SHP77 (cell line): ENCODE data around the gene SRGAP1.
"Not testable (repeated sequence)": the region's sequence is repeated elsewhere in the genome, so short reads cannot be mapped to it uniquely, and the experiment has no call there.

Source experiments
- DNase-seq, 2 experiments: peaks; one replicate each; lab custom pipeline; 2025; lab: John Stamatoyannopoulos, UW

The SRGAP1 gene

DNA sequence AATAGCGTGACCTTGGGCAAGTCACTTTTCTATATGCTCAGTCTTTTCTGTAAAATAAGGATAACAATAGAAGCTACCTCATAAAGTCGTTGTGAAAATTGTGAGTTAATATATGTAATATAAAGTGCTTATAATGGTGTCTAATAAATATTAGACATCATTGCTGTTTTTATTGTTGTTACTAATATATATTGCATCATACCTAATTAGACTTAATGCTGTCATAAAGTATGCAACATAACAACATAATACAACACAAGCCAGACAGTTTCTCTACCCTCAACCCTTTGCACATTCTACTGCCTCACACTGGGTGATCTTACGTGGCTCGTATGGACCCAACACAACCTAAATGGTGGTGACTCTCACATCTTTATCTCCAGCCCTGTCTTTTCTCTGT lies 240.7 kb downstream of the SRGAP1 start:
- no peak for DNase-seq

DNA sequence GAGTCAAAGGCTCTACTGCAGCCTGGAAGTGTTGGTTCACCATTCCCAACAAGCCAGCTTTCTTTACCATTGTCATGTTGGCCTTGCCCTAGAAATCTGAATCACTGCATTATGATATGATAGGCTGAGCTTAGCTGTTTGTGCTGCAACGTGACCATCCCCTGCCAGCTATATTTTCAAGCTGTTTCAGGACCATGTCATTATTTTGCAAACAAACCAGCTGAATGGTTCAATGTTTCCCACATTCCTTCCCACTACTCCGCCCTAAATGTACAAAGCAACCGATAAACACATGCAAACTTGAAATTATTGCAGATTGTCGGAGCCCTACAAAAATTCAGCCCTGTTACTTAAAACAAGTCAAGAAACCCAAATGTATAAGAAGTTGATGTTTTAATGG lies 241.5 kb downstream of the SRGAP1 start:
- DNase-seq, result no peak

DNA sequence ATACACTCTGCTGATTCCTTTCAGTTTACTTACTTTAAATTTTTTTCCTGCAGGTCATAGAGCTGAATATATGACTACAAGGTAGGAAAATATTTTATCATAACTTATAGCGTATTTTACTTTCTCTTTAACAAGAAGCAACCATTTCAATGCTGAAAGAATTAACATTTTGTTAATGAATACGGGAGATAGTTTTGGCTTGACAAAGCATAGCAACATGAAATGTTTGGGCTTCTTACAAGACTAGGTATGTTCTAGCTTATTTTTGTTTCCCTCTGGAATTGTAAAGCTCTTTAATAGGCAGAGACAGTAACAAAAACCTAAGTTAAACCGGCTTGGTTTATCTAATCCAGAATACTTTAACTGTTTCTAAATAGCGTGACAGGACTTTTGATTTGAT lies 242.4 kb downstream of the SRGAP1 start:
- DNase-seq, result no peak

DNA sequence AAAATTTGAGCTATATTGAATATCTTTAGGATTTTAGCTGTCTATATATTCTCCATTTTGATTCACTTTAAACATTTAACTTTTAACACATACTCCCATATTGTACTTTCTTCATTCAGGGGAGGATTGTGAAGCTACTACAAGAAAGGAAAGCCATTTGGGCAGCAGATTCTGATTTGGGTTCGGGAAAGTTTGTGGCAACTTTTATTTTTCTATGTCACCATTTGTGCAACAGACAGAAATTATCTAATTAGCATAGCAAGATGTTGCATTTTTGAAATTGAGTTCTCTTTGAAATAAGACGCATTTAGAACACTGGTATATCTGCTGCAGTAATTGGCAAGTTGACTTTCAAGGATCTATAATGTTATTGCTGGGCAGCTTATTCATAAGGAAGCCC lies 243.3 kb downstream of the SRGAP1 start:
- no peak for DNase-seq

DNA sequence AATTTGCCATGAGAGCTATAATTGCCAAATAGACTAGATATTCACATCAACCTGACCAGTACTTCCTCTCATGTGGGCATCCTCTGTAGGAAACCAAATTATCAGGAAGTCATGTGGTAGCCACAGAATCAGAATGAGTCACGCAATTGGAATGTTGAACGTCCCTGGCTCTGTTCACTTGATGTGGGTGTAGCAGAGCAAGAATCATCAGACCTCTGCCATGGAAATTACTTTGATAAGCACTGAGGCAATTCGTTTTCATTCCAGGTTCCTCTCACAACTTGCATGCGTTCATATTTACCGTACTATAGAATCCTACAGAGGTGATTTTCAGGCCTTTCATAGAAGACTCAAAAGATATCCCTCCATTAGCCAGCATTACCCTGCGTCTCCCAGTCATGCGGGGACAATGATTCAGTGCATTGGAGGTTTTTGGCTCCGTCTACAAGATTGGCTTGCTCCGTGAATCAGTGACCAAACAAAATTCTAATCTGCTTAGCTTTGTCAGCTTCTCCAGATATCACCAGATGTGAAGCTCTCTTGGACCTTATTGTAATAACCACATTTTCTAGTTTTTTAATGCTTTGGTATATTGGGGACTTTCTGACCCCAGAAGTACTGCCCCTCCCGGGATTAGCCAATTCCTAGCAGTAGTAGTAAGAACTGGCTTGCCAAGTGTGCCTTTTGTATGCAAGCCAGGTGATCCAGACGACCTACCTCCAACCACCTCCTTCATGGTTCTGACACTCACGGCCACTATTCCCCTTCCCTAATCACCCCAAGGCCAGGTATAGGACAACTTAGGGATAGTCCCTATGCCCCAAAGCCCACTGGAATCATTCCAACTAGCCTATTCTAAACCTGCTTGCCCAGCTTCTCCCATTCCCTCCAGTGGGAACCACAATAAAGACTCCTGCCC lies 244.2 kb downstream of the SRGAP1 start:
- peak; percentile 5 to 11 for DNase-seq

DNA sequence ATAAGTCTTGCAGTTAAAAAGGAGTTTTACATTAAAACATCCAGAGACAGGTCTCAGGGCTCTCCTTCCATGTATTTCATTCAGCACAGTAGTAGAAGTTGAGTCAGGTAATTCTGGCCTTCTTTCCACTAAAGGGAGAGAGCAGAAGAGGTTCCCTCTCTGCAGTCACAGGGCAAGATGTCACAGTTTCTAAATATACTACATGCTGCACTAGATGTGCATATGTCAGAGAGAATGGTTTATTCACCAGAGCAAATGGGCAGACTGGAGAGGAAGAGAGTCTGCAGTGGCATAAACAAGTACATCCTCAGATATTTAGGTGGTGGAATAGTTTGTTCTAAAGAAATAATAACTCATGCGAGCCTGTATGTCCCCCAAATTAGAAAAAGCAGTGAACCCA lies 245.5 kb downstream of the SRGAP1 start:
- DNase-seq, result no peak

DNA sequence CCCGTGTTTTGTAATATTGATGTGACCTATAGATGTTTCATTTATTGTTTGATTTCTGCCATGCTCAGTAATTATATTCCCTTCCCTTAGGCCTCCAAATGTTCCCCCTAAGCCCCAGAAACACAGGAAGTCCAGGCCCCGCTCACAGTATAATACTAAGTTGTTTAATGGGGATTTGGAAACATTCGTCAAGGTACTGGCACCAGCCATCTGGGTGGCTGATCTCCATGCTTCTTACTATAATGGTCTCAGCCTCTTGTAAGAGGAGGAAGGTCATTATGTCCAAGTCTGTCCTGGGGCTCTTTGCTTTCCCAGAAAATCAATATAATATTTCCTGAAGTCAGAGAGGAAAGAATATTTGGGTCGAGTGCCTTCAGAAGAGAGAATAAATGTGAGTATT lies 246.7 kb downstream of the SRGAP1 start:
- no peak for DNase-seq

DNA sequence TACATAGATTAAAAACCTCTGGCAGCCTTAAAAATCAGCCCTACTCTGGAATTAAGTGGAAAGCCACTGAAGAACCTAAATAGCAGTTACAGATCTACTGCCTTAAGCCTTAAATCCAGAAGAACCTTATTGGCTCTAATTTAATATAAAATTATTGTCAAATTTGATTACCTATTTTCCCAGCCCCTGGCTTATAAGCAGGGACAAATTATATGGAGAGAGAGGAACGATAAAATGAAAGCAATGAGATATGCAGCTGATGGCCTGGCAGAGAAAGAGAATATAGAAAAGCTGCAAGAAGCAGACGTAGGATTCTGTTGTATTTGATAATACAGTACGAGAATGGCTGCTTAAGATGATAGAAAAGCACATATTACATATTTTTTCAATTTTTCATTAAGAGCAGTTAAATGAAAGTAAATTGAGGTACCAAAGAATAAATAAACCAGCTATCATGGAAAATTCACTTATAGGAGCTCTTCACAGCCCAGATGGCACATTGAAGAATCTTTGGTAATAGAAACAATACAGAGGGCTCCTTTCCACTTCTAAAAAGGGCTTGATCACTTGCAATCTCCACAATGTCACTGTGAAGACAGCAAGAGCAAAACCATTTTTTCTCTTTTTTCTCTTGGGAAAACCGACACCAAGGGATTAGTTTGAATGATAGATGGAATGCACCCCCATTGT lies 248.2 kb downstream of the SRGAP1 start:
- no peak for DNase-seq

DNA sequence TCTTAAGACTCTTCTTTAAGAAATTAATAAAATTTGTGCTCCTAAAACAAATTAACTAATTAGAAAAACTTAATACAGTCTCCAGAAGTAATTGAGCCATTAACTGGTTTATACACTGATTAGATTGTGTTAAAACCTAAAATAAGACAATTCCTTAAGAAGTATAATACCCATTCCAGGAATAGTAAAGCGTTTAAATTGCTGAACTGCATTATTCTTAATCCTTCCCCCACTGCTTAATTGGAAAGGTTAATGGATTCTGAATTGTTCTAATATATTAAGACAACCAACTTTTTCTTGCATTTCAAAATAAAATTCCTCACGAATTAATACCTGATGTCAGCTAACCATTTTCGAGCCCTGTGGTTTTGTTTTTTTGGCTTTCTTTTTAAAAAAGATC lies 249.2 kb downstream of the SRGAP1 start:
- no peak for DNase-seq

DNA sequence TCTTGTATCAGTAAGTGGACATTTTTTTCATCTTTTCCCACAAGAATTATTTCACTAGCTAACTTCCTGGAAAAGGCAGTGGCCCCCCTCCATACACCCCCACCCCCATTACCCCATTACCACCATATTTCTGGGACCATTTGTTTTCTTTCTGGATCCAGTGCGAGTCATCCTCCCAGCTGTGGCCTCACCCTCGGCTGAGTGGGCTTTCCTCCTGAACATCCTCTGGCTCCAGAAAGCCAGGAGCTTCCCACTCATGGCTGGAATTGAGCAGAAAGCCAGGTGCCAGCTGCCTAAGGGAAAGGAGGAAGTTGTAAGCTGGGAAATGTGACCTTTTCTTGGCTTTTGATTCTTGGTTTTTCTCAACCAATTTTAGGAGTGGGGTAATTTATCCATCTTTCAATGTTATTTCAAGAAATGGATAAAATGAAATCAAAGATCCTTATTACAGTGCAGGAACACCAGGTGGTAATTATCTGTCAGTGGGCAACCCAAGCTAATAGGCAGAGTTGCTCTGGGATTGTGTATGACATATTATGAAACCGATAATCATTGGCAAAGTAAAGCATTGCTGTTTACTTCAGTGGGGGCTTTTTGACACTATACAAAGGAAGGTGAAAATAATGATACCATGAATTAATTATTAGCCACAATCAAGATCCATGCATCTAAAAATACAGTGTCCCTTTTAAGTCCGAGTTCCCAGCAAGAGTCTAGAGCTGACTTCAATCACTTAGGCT lies 253.0 kb downstream of the SRGAP1 start:
- DNase-seq, result peak; percentile 45 to 55

DNA sequence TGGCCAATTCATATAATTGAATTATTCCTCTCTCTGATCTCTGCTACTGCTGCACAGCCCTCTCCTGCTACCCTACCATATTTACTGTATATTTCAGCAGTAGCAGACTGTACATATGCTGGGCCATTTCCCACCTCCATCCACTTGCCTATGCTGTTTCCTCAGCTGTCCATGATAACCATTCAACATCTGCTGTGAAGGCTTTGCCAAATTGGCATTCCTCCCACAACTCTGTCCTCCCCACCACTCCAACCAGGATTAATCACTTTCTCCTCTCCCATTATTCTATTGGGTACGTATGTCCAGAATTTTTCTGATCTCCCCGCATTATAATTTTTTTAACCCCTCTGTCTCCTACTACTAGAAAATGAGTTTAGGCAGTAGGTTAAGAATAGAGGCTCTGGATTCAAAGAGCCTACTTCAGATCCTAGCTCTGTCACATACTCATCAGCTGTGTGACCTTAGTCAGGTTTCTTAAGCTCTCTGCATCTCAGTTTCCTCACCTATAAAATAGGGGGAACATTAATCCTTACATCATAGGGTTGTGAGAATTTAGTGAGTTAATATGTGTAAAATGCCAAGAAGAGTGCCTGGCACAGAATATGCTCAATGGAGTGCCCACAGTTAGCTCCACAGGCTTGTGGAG lies 254.3 kb downstream of the SRGAP1 start:
- DNase-seq, result peak; percentile 83 to 87

DNA sequence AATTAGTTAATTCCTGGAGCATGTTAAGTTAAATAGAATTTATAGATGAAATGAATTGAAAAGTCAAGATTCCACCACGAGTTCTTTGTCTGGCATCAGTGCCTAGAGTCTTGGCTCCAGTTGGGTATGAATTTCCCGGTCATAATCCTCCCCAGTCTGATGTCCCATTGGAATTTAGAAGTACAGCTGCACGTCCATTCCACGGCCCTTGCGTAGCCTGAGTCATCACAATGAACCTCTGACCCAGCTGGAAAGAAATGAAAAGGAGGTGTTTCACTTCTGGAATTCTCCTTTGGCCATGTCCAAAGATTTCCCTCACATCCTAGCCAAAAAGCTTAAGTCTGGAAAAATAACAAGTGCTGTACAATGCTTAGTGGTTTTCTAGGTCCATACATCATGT lies 254.9 kb downstream of the SRGAP1 start:
- no peak for DNase-seq

DNA sequence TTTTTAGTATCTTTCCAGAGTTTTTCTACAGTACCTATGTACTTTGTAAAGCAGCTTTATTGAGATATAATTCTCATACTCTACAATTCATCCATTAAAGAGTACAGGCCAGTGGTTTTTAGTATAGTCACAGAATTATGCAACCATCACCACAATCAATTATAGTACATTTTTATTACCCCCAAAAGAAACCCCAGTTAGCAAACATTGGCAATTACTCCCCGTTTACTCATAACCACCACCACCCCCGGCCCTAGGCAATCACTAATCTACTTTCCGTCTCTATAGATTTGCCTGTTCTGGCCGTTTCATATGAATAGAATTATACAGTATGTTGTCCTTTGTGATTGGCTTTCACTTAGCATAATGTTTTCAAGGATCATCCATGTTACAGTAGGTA lies 257.8 kb downstream of the SRGAP1 start:
- DNase-seq, result no peak

DNA sequence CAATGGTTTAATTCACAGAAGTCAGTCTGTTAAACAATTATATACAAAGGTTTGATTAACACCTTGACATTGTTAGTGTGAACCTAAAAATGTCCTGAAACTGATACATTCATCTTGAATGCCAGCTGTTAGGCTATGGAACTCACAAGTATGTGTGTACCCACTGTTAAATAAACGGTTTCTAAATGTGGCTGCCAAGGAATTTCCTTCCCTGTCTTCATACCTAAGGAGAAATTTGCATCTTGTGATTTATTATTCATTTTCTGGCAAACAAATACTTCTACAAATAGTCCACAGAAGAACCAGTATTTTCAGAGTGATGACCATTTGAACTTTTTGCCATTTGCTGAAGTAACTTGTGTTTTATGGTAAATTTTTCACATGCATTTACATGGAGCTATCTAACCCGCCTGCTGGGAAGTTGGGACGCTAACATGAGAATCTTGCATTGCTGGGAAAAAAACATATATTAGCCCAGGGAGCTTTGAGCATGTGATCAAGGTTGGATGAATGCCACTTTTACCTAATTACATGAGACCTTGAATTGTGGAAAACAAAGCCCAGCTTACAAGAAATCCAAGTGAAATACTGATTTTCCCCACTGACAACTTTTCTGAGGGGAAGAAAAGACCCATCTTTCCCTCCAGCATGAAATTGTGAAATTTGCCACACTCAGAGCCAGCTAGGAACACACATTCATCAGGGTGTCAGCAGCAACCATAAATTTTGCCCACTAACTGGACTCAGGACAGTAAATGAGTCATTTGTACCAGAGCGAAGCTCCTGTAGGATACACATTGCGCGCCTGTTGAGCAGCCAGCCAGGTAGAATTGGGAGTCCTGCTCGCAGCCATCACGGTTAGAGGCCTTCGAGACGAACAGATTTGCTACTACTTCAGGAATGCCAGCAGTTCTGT lies 259.6 kb downstream of the SRGAP1 start:
- peak; percentile 34 to 72 for DNase-seq

DNA sequence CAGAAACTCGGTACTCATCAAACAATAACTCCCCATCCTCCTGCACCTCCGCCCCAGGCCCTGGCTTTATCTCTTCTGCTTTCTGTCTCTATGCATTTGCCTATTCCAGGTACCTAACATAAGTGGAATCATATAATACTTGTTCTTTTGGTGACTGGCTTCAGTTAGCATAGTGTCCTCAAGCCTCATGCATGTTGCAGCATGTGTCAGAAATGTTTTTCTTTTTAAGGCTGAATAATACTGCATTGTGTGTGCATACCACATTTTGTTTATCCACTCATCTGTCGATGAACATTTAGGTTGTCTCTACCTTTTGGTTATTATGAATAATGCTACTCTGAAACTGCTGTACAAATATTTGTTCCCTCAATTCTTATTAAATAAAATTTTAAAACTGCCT lies 260.5 kb downstream of the SRGAP1 start:
- no peak for DNase-seq

DNA sequence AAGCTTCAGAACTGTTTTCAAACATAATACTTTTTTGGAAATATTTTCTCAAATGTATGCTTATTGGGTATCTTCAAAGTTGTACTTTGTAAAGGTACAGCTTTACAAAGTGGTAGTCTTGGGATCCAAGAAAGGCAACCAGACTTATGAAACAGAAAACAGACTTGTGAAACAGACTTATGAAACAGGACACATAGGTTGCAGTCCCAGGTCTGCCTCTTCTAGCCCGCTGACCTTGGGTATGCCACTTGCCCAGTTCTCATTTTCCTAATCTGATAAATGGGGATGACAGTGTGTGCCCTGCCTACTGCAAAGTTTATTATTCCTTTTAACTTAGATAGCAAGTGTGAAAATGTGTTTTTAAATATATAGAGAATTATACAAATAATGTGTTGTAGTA lies 263.3 kb downstream of the SRGAP1 start:
- no peak for DNase-seq

DNA sequence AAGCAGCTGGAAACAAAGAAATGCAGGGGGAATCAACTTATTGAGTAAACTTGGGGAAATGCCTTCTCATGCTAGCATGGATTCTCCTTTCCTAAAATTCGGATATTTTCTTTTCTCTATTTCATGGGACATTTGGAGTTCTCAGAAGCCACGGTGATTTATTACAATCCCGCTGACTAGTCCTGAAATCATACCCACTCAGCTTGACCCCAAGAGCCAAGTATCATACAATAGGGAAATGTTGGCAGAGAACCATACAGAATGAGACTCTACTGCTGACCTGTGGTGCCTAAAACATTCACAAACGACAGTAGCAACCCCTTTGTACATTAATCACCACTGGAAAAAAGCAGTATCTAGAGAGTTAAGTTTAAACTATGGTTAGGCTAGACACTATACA lies 265.2 kb downstream of the SRGAP1 start:
- DNase-seq, result no peak

DNA sequence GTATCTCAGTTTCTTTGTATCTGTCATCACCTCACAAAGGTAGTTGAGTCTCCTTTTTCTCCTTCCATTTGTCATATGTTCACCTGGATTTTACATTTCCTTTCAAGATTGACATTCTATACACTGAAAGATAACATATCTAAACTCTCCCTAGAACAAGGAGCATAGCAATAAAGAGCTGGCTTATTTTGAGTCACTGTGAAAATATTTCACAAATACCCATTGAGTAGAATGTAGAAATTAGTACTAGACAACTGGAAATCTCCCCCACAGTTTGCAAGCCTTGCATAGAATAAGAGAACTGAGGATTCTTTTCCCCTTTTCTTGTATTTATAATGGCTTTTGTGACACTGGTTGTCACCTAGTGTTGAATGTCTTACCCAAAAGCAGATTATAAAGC lies 266.4 kb downstream of the SRGAP1 start:
- DNase-seq, result no peak

DNA sequence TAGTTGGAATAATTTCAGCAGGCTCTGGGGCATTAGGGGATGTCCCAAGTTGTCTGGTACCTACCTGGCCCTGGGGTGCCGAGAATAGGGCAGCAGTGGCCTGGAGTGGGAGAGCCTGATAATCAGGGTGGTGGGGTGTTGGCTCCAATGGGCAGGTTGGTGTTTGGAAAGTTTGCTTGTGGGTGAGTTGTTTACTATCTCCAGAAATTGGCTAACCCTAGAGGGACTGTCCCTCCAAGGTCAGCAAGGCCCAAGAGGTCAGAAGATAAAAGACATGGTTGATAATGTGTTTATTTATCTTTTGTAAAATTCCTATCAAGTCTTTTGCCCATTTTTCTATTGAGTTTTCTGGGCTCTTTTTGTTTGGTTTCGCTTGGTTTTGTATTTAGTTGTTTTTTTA lies 272.5 kb downstream of the SRGAP1 start:
- no peak for DNase-seq

DNA sequence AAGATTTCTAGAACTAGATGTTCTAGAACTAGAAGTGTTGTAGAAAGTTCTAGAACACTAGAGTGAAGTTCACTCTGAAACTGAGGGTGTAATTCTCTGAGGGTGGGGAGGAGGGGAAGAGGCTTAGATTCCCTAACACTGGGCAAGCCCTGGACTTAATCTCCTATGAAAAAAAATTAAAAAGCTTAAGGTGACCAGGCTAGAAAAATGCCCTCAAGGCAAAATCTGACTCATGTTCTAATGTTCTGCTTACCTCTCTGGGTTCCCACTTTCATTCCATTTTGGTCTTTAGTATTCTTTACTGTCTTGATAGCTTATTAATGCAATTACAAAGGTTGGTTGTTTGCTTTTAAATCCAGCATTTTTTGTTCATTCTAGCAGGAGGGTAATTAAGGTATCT lies 276.1 kb downstream of the SRGAP1 start:
- DNase-seq, result no peak

DNA sequence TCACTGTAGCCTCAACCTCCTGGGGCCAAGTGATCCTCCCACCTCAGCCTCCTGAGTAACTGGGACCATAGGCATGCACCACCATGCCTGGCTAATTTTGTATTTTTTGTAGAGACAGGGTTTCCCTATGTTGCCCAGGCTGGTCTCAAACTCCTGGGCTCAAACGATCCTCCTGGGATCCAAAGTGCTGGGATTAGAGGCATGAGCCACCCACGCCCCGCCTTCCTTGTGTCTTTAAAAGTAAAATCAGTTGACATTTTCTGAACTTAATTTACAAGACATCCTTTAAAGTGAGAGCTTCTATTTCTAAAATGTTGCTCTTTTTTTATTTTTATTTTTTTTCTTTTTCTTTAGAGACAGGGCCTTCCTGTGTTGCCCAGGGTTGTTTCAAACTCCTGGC lies 276.6 kb downstream of the SRGAP1 start:
- DNase-seq, result not testable (repeated sequence)
